NCI-H82 (cell line): ENCODE data around the gene FLNB.

ENCODE experiments used
- DNase-seq: peaks from one replicate; lab custom pipeline; 2025; lab: John Stamatoyannopoulos, UW

FLNB gene

GRCh38 chr3:58205981-58206380 is 197.8 kb downstream of the FLNB start:
- DNase-seq = no peak

GRCh38 chr3:58206406-58207011 is 198.3 kb downstream of the FLNB start:
- DNase-seq = no peak

- no peak for DNase-seq
Measured at GRCh38 chr3:58207954-58208353, 199.7 kb downstream of the FLNB start.

- DNase-seq = no peak
Measured at GRCh38 chr3:58209933-58210332, 201.7 kb downstream of the FLNB start.

- no peak for DNase-seq
Measured at GRCh38 chr3:58210761-58211460, 202.7 kb downstream of the FLNB start, which contains the start of gene DNASE1L3. TSS of gene DNASE1L3 (minus strand) at chr3:58210972. CDS start at chr3:58210906, 66 bp downstream.

- DNase-seq = peak; percentile 13
Measured at GRCh38 chr3:58214484-58215316, 206.5 kb downstream of the FLNB start.

GRCh38 chr3:58215317-58216025 is 207.2 kb downstream of the FLNB start:
- DNase-seq = no peak

GRCh38 chr3:58216496-58217195 is 208.4 kb downstream of the FLNB start:
- DNase-seq = no peak

GRCh38 chr3:58217209-58217811 is 209.1 kb downstream of the FLNB start:
- peak; percentile 79 for DNase-seq

- DNase-seq = no peak
Measured at GRCh38 chr3:58218904-58219303, 210.7 kb downstream of the FLNB start.
